Hepatocyte (in vitro differentiated cells): Measurements from ENCODE around the gene ST3GAL4.
"Not testable (repeated sequence)": the region's sequence is repeated elsewhere in the genome, so short reads cannot be mapped to it uniquely, and the experiment has no call there.

ENCODE experiments used
- CTCF ChIP-seq: fragments of 200-600 bp; sonication (generic); IDR thresholded peaks from 2 replicates; pipeline ENCODE4 v1.5.1; 2016; ENCODE audit warnings: antibody characterized with exemption, mild to moderate bottlenecking; ENCODE audit not compliant: poor library complexity
- EZH2 ChIP-seq: fragments of 200-600 bp; sonication (generic); IDR thresholded peaks from 2 replicates; pipeline ENCODE4 v1.6.1; 2016; ENCODE audit warnings: antibody characterized with exemption, mild to moderate bottlenecking, borderline replicate concordance
- EZH2phosphoT487 ChIP-seq: fragments of 200-600 bp; sonication (generic); IDR thresholded peaks from one replicate; pipeline ENCODE4 v1.6.1; 2018; ENCODE audit warnings: antibody characterized with exemption, mild to moderate bottlenecking, low read depth, moderate library complexity; ENCODE audit not compliant: unreplicated experiment, severe bottlenecking

DNA sequence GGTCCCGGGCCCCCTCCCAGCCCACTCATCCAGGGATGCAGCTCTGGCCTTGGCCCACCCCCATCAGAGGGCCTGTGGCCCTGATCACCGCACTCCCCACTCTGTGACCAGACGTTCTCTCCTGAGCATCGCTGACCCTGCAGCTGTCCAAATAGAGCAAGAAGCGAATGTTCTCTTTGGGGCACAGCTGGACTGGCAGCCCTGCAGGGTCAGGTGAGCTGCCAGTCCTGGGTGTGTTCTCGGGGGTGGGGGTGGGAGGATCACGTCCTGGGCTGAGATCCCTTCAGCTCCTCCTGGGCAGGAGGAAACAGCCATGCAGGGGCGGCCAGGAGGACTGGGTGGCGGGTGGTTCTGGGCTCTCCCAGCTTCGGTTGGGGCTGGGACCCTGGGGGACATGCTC is 26.5 kb downstream of the ST3GAL4 start:
- not testable (repeated sequence) for TF ChIP-seq EZH2, CTCF, EZH2phosphoT487
